HepG2 (cell line): ENCODE results near the gene C1RL. TPM values are rescaled to one million over a fixed set of nuclear protein-coding genes. Genes with fewer than 3 reads are reported as not detected.

ENCODE experiments used
- BCL6 ChIP-seq: IDR thresholded peaks from 2 replicates; pipeline ENCODE4 v1.6.1; 2016; ENCODE audit warnings: missing genetic modification reagents, missing compliant biosample characterization
- FOSL1 ChIP-seq: sonication (generic); formaldehyde crosslinking; IDR thresholded peaks from 2 replicates; pipeline ENCODE4 v1.9.0; 2021; ENCODE audit warnings: missing genetic modification reagents, borderline replicate concordance
- MYC ChIP-seq: sonication (generic); formaldehyde crosslinking; IDR thresholded peaks from 2 replicates; pipeline ENCODE4 v1.9.0; 2021; ENCODE audit warnings: missing genetic modification reagents, borderline replicate concordance
- POLR2A ChIP-seq, 2 experiments: IDR thresholded peaks; 2 replicates each; pipeline ENCODE4 v1.6.1; 2011; ENCODE audit warnings: low read depth in 2 of 2, low read length in 2 of 2, mild to moderate bottlenecking in 1 of 2, moderate library complexity in 1 of 2; ENCODE audit not compliant: insufficient read depth in 1 of 2
- SNAPC2 ChIP-seq: sonication (generic); formaldehyde crosslinking; IDR thresholded peaks from 2 replicates; pipeline ENCODE4 v1.8.1; 2022; ENCODE audit warnings: mild to moderate bottlenecking, missing genetic modification reagents
- SYNCRIP ChIP-seq: fragments of 200-400 bp; formaldehyde crosslinking; IDR thresholded peaks from 2 replicates; pipeline ENCODE4 v1.6.1; 2018; ENCODE audit warnings: mild to moderate bottlenecking, low read depth, low read length; ENCODE audit not compliant: insufficient read depth
- U2AF2 ChIP-seq: fragments of 200-400 bp; formaldehyde crosslinking; IDR thresholded peaks from 2 replicates; pipeline ENCODE4 v1.6.1; 2017; ENCODE audit warnings: low read depth, mild to moderate bottlenecking, low read length
- ZBTB3 ChIP-seq: sonication (generic); formaldehyde crosslinking; IDR thresholded peaks from 2 replicates; pipeline ENCODE4 v1.4.0; 2020; ENCODE audit warnings: low read depth, mild to moderate bottlenecking, moderate library complexity, missing genetic modification reagents, borderline replicate concordance
- ZFP36 ChIP-seq: fragments of 150-350 bp; IDR thresholded peaks from 2 replicates; pipeline ENCODE4 v1.6.1; 2018; ENCODE audit warnings: borderline replicate concordance, low read length, low read depth; ENCODE audit not compliant: partially characterized antibody
- ZNF30 ChIP-seq: sonication (generic); formaldehyde crosslinking; IDR thresholded peaks from 2 replicates; pipeline ENCODE4 v1.5.0; 2020; ENCODE audit warnings: mild to moderate bottlenecking, missing genetic modification reagents
- ZNF317 ChIP-seq: sonication (generic); formaldehyde crosslinking; IDR thresholded peaks from 2 replicates; pipeline ENCODE4 v1.5.0; 2020; ENCODE audit warnings: mild to moderate bottlenecking, missing genetic modification reagents
- ZNF652 ChIP-seq: IDR thresholded peaks from 2 replicates; pipeline ENCODE4 v1.6.1; 2016; ENCODE audit warnings: low read depth, borderline replicate concordance
- ZNF768 ChIP-seq: sonication (generic); formaldehyde crosslinking; IDR thresholded peaks from 2 replicates; pipeline ENCODE4 v1.4.0; 2020; ENCODE audit warnings: missing genetic modification reagents
- ZNF883 ChIP-seq: sonication (generic); formaldehyde crosslinking; IDR thresholded peaks from 2 replicates; pipeline ENCODE4 v1.5.1; 2020; ENCODE audit warnings: mild to moderate bottlenecking, missing genetic modification reagents; ENCODE audit errors: not compliant biosample characterization
- polyA plus RNA-seq, 8 experiments: library from polyadenylated mRNA; depleted of rRNA in 3 of 8; stranded (reverse) in 7 of 8; unstranded in 1 of 8; fragments of >200 nt; fragmentation: Illumina TruSeq in 4 of 8; extraction: Trizol in 4 of 8; gene quantifications; 2 replicates each; pipeline versions ENCODE4 v1.2.1 to v1.2.3, GENCODE V29; 2011 to 2016; ENCODE audit warnings: low read depth in 4 of 8, missing spikeins in 1 of 8, mixed read lengths in 1 of 8; ENCODE audit not compliant: insufficient read depth in 1 of 8
- total RNA-seq, 5 experiments: library from RNA; depleted of rRNA; stranded (reverse); fragments of >200 nt; fragmentation: Illumina TruSeq; extraction: Trizol; gene quantifications; 2 replicates each; pipeline ENCODE4 v1.2.3, GENCODE V29; 2016; ENCODE audit warnings: low read depth in 1 of 5
- TF ChIP-seq, protein P1 (sequence below): sonication (generic); formaldehyde crosslinking; IDR thresholded peaks from 2 replicates; pipeline ENCODE4 v1.5.1; 2020; ENCODE audit warnings: mild to moderate bottlenecking, missing genetic modification reagents, moderate library complexity
- TF ChIP-seq, protein P2 (sequence below): sonication (generic); formaldehyde crosslinking; IDR thresholded peaks from 2 replicates; pipeline ENCODE4 v1.4.0; 2020; ENCODE audit warnings: mild to moderate bottlenecking, low read depth, missing genetic modification reagents
- TF ChIP-seq, protein P3 (sequence below): sonication (generic); formaldehyde crosslinking; conservative IDR thresholded peaks from 2 replicates; pipeline ENCODE4 v1.4.0; 2020; ENCODE audit warnings: missing genetic modification reagents

Gene C1RL
- total and polyA plus RNA-seq, 2 of the 13 experiments (the other 11 are each of a cell fraction or from before 2014, with no cell fraction given), result 28.9 to 53.1 TPM

DNA sequence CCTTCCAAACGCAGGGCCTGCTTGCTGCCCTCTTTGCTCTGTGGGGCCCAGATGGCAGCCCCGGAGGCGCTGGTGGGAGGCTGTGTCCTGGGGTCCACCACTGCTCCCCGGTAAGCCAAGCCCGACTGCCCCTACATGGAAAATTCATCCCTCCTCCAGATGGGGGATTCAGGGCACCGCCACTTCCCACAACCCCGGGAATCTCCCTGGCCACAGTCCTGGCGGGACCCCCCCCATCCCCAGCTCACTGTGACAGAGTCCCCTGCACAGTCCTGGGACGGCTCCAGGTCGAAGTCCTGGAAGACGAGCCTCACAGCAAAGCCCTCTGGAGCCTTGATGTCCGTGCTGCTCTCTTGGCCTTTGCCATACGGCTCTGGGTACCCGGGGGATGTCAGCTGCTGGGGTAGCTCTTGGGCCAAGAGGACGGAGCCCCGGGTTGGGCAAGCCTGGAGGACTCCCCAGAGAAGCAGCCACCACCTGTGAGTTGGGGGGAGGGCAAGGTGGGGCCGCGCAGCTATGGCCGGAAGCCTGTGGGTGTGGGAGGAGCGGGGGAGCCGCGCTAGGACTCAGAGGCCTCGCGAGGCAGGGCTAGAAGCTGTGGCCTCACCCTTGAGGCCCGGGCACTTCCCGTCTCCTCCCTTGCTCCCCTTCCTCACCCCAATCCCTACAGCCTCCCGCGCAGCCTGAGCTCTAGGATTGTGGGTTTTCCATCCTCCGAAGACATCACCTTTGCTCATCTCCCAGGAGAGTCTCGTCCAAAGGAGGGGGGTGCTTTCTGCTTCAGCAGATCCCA, 815 bp downstream of the C1RL start (continued):
- TF ChIP-seq, protein P1, sequence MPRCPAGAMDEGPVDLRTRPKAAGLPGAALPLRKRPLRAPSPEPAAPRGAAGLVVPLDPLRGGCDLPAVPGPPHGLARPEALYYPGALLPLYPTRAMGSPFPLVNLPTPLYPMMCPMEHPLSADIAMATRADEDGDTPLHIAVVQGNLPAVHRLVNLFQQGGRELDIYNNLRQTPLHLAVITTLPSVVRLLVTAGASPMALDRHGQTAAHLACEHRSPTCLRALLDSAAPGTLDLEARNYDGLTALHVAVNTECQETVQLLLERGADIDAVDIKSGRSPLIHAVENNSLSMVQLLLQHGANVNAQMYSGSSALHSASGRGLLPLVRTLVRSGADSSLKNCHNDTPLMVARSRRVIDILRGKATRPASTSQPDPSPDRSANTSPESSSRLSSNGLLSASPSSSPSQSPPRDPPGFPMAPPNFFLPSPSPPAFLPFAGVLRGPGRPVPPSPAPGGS (CRISPR knock-in tag), result peak; percentile 66; the same call in 1 of the 2 replicates
- TF ChIP-seq, protein P2, sequence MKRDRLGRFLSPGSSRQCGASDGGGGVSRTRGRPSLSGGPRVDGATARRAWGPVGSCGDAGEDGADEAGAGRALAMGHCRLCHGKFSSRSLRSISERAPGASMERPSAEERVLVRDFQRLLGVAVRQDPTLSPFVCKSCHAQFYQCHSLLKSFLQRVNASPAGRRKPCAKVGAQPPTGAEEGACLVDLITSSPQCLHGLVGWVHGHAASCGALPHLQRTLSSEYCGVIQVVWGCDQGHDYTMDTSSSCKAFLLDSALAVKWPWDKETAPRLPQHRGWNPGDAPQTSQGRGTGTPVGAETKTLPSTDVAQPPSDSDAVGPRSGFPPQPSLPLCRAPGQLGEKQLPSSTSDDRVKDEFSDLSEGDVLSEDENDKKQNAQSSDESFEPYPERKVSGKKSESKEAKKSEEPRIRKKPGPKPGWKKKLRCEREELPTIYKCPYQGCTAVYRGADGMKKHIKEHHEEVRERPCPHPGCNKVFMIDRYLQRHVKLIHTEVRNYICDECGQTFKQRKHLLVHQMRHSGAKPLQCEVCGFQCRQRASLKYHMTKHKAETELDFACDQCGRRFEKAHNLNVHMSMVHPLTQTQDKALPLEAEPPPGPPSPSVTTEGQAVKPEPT, result no peak
- TF ChIP-seq FOSL1 (CRISPR knock-in tag) (0 out of 2 replicates have a peak, but pooled peaks have one; percentile 7), ZNF768 (CRISPR knock-in tag) (peak; percentile 42; the same call in 1 of the 2 replicates), ZNF317 (CRISPR knock-in tag) (0 out of 2 replicates have a peak, but pooled peaks have one; percentile 27), BCL6 (CRISPR knock-in tag) (peak; percentile 13; the same call in 1 of the 2 replicates), ZNF883 (CRISPR knock-in tag) (peak; percentile 44), ZNF652 (CRISPR knock-in tag) (no peak), U2AF2 (peak; percentile 66; the same call in 1 of the 2 replicates), SNAPC2 (CRISPR knock-in tag) (peak; percentile 56; the same call in 1 of the 2 replicates), MYC (CRISPR knock-in tag) (peak; percentile 81; the same call in 1 of the 2 replicates), ZBTB3 (CRISPR knock-in tag) (peak; percentile 55; the same call in 1 of the 2 replicates), ZNF30 (no peak), ZFP36 (peak; percentile 5), SYNCRIP (no peak), POLR2A (IDR thresholded peaks at IDR 0.05; ENCODE audit: insufficient read depth in 1 of 2, low read depth in 2 of 2, low read length in 2 of 2) (peak; percentile 79 to 85)
- TF ChIP-seq, protein P3, sequence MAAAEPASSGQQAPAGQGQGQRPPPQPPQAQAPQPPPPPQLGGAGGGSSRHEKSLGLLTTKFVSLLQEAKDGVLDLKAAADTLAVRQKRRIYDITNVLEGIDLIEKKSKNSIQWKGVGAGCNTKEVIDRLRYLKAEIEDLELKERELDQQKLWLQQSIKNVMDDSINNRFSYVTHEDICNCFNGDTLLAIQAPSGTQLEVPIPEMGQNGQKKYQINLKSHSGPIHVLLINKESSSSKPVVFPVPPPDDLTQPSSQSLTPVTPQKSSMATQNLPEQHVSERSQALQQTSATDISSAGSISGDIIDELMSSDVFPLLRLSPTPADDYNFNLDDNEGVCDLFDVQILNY (CRISPR knock-in tag), result peak; percentile 23; the same call in 1 of the 2 replicates
